HEK293 (cell line): ENCODE measurements around the gene PLEKHA1.

Source experiments
- CTCF ChIA-PET: fragments of 350-600 bp; formaldehyde crosslinking; extraction: SDS; loops from one replicate; lab custom pipeline; 2021; ENCODE audit warnings: antibody characterized with exemption; lab: Yijun Ruan, JAX
- POLR2A ChIA-PET: fragments of 300-600 bp; formaldehyde crosslinking; extraction: SDS; loops from one replicate; lab custom pipeline; 2020; ENCODE audit warnings: antibody characterized with exemption, inconsistent platforms; lab: Yijun Ruan, JAX
- H3K27ac ChIP-seq: fragments of 200-500 bp; sonication (Bioruptor generic); 2 replicates; pipeline ENCODE4 v1.5.1; 2014; ENCODE audit warnings: low read depth, low read length, control low read depth, inconsistent platforms; ENCODE audit errors: extremely low read depth
- H3K36me3 ChIP-seq, 2 experiments: fragments of 200-500 bp in 1 of 2; sonication (Bioruptor generic) in 1 of 2; 1 replicate in 1 of 2; 2 replicates in 1 of 2; pipeline ENCODE4 v1.5.1; 2014 to 2017; ENCODE audit warnings: inconsistent platforms in 2 of 2, low read length in 2 of 2; ENCODE audit not compliant: control insufficient read depth in 2 of 2, insufficient read depth in 1 of 2
- H3K4me1 ChIP-seq: fragments of 200-500 bp; sonication (Bioruptor generic); 2 replicates; pipeline ENCODE4 v1.5.1; 2014; ENCODE audit warnings: mild to moderate bottlenecking, low read length, inconsistent platforms; ENCODE audit not compliant: control insufficient read depth, insufficient read depth
- H3K4me3 ChIP-seq: 2 replicates; pipeline ENCODE4 v1.5.1; 2011; ENCODE audit warnings: low read depth, mild to moderate bottlenecking, control low read depth, low read length, moderate library complexity
- H3K9me3 ChIP-seq: fragments of 200-500 bp; sonication (Bioruptor generic); 2 replicates; pipeline ENCODE4 v1.5.1; 2014; ENCODE audit warnings: low read depth, low read length, inconsistent platforms; ENCODE audit not compliant: control insufficient read depth, insufficient read depth
- BCL11B ChIP-seq: fragments of 450-650 bp; formaldehyde crosslinking; IDR thresholded peaks from 2 replicates; pipeline ENCODE4 v1.5.1; 2016; ENCODE audit warnings: low read depth, missing biosample characterization, missing genetic modification characterization
- FEZF1 ChIP-seq: fragments of 450-650 bp; formaldehyde crosslinking; IDR thresholded peaks from 2 replicates; pipeline ENCODE4 v1.5.1; 2016; ENCODE audit warnings: missing biosample characterization, missing genetic modification characterization
- GFI1B ChIP-seq: fragments of 450-650 bp; formaldehyde crosslinking; IDR thresholded peaks from 2 replicates; pipeline ENCODE4 v1.5.1; 2016; ENCODE audit warnings: missing biosample characterization, missing genetic modification characterization
- KLF17 ChIP-seq: fragments of 450-650 bp; formaldehyde crosslinking; IDR thresholded peaks from 2 replicates; pipeline ENCODE4 v1.5.1; 2016; ENCODE audit warnings: missing biosample characterization, missing genetic modification characterization
- MEIS1 ChIP-seq: sonication (generic); formaldehyde crosslinking; IDR thresholded peaks from 2 replicates; pipeline ENCODE4 v1.8.1; 2022; ENCODE audit warnings: missing genetic modification reagents, mild to moderate bottlenecking, borderline replicate concordance
- PRDM1 ChIP-seq: fragments of 450-650 bp; formaldehyde crosslinking; IDR thresholded peaks from 2 replicates; pipeline ENCODE4; 2016; ENCODE audit warnings: missing biosample characterization, missing genetic modification characterization
- SP2 ChIP-seq: fragments of 450-650 bp; formaldehyde crosslinking; IDR thresholded peaks from 2 replicates; pipeline ENCODE4 v1.5.1; 2016; ENCODE audit warnings: missing biosample characterization, missing genetic modification characterization
- TSHZ1 ChIP-seq: fragments of 450-650 bp; formaldehyde crosslinking; IDR thresholded peaks from 2 replicates; pipeline ENCODE4 v1.5.1; 2016; ENCODE audit warnings: missing biosample characterization, missing genetic modification characterization, borderline replicate concordance
- YY1 ChIP-seq: fragments of 450-650 bp; formaldehyde crosslinking; IDR thresholded peaks from 2 replicates; pipeline ENCODE4 v1.5.1; 2018; ENCODE audit warnings: missing biosample characterization, missing genetic modification characterization
- ZBTB1 ChIP-seq: fragments of 450-650 bp; formaldehyde crosslinking; IDR thresholded peaks from 2 replicates; pipeline ENCODE4 v1.5.1; 2016; ENCODE audit warnings: missing biosample characterization, missing genetic modification characterization
- ZBTB48 ChIP-seq: fragments of 450-650 bp; formaldehyde crosslinking; IDR thresholded peaks from 2 replicates; pipeline ENCODE4 v1.5.1; 2016; ENCODE audit warnings: missing biosample characterization, missing genetic modification characterization
- ZFHX2 ChIP-seq: fragments of 450-650 bp; formaldehyde crosslinking; conservative IDR thresholded peaks from 2 replicates; pipeline ENCODE4 v1.5.1; 2016; ENCODE audit warnings: missing biosample characterization, missing genetic modification characterization
- ZFP3 ChIP-seq: fragments of 450-650 bp; formaldehyde crosslinking; IDR thresholded peaks from 2 replicates; pipeline ENCODE4 v1.5.1; 2016; ENCODE audit warnings: low read depth, missing biosample characterization, missing genetic modification characterization
- ZNF16 ChIP-seq: fragments of 450-650 bp; formaldehyde crosslinking; IDR thresholded peaks from 2 replicates; pipeline ENCODE4 v1.5.1; 2016; ENCODE audit warnings: low read depth, missing biosample characterization, missing genetic modification characterization
- ZNF423 ChIP-seq: fragments of 450-650 bp; formaldehyde crosslinking; IDR thresholded peaks from 2 replicates; pipeline ENCODE4 v1.5.1; 2016; ENCODE audit warnings: missing biosample characterization, missing genetic modification characterization
- ZNF529 ChIP-seq: fragments of 450-650 bp; formaldehyde crosslinking; IDR thresholded peaks from 2 replicates; pipeline ENCODE4 v1.5.1; 2017; ENCODE audit warnings: missing genetic modification characterization, missing biosample characterization; ENCODE audit not compliant: insufficient replicate concordance
- ZNF658 ChIP-seq: fragments of 450-650 bp; formaldehyde crosslinking; IDR thresholded peaks from 2 replicates; pipeline ENCODE4; 2016; ENCODE audit warnings: missing biosample characterization, missing genetic modification characterization
- ZNF830 ChIP-seq: fragments of 450-650 bp; IDR thresholded peaks from 2 replicates; pipeline ENCODE4 v1.5.0; 2018; ENCODE audit warnings: missing biosample characterization, missing genetic modification characterization, low read depth, mild to moderate bottlenecking, moderate library complexity
- ZSCAN18 ChIP-seq: fragments of 450-650 bp; formaldehyde crosslinking; IDR thresholded peaks from 2 replicates; pipeline ENCODE4 v1.5.1; 2016; ENCODE audit warnings: missing biosample characterization, missing genetic modification characterization
- ZXDB ChIP-seq: fragments of 450-650 bp; formaldehyde crosslinking; IDR thresholded peaks from 2 replicates; pipeline ENCODE4 v1.5.1; 2016; ENCODE audit warnings: missing biosample characterization, missing genetic modification characterization
- TF ChIP-seq, protein P1 (sequence below): fragments of 450-650 bp; formaldehyde crosslinking; IDR thresholded peaks from 2 replicates; pipeline ENCODE4 v1.5.1; 2016; ENCODE audit warnings: missing biosample characterization, missing genetic modification characterization
- TF ChIP-seq, protein P2 (sequence below): fragments of 450-650 bp; formaldehyde crosslinking; IDR thresholded peaks from 2 replicates; pipeline ENCODE4 v1.5.1; 2016; ENCODE audit warnings: missing biosample characterization, missing genetic modification characterization
- TF ChIP-seq, protein P3 (sequence below): fragments of 450-650 bp; formaldehyde crosslinking; IDR thresholded peaks from 2 replicates; pipeline ENCODE4 v1.5.1; 2016; ENCODE audit warnings: missing biosample characterization, missing genetic modification characterization
- TF ChIP-seq, protein P4 (sequence below): fragments of 450-650 bp; formaldehyde crosslinking; IDR thresholded peaks from 2 replicates; pipeline ENCODE4 v1.5.1; 2016; ENCODE audit warnings: missing biosample characterization, missing genetic modification characterization

The PLEKHA1 gene

DNA sequence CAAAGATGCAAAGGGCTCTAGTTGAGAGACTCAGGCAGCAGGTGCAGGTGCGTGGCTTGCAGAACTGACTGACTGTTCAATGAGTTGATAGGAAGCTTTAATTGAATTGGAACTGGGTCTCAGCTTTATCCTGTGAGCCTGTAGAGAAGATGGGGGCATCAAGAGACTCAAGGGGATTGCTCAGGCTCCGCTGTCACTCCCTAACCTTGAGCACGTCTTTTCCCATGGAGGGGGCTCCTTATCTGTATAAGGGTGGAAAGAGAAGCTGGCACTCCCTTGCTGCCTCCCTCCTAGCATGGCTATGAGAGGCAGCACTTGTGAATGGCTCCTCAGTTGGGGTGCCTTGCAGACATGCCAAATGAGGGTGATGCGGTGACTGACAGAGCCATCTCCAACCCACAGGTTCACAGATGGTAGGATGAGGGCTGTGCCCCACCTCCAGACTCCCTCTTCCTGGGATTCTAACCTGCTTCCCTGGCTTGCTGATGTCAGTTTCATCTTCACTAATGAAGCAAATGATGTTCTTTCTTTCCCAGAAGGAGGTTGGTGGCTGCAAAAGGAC lies 12.4 kb upstream of the PLEKHA1 start:
- CTCF ChIA-PET: no interaction called here
- no peak overlapping the region for H3K27ac ChIP-seq
- no peaks in the 10 kb centered on the region for H3K4me1 ChIP-seq
- H3K9me3 ChIP-seq: no peaks in the 10 kb centered on the region; the same call in 1 of the 2 replicates
- POLR2A ChIA-PET: no interaction called here
- H3K4me3 ChIP-seq: no peak overlapping the region
- H3K36me3 ChIP-seq: no peaks in the 10 kb centered on the region
- TF ChIP-seq ZBTB48 (tag by site-specific recombination): no peak
- TF ChIP-seq ZNF16: no peak
- TF ChIP-seq ZNF423: no peak
- no peak for TF ChIP-seq ZXDB (tag by site-specific recombination)
- no peak for TF ChIP-seq ZNF658 (tag by site-specific recombination)
- TF ChIP-seq, protein P1, sequence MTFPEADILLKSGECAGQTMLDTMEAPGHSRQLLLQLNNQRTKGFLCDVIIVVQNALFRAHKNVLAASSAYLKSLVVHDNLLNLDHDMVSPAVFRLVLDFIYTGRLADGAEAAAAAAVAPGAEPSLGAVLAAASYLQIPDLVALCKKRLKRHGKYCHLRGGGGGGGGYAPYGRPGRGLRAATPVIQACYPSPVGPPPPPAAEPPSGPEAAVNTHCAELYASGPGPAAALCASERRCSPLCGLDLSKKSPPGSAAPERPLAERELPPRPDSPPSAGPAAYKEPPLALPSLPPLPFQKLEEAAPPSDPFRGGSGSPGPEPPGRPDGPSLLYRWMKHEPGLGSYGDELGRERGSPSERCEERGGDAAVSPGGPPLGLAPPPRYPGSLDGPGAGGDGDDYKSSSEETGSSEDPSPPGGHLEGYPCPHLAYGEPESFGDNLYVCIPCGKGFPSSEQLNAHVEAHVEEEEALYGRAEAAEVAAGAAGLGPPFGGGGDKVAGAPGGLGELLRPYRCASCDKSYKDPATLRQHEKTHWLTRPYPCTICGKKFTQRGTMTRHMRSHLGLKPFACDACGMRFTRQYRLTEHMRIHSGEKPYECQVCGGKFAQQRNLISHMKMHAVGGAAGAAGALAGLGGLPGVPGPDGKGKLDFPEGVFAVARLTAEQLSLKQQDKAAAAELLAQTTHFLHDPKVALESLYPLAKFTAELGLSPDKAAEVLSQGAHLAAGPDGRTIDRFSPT (tag by site-specific recombination): no peak
- no peak for TF ChIP-seq BCL11B (tag by site-specific recombination)
- no peak for TF ChIP-seq FEZF1 (tag by site-specific recombination)
- no peak for TF ChIP-seq ZBTB1 (tag by site-specific recombination)
- TF ChIP-seq ZNF830: no peak
- TF ChIP-seq, protein P2, sequence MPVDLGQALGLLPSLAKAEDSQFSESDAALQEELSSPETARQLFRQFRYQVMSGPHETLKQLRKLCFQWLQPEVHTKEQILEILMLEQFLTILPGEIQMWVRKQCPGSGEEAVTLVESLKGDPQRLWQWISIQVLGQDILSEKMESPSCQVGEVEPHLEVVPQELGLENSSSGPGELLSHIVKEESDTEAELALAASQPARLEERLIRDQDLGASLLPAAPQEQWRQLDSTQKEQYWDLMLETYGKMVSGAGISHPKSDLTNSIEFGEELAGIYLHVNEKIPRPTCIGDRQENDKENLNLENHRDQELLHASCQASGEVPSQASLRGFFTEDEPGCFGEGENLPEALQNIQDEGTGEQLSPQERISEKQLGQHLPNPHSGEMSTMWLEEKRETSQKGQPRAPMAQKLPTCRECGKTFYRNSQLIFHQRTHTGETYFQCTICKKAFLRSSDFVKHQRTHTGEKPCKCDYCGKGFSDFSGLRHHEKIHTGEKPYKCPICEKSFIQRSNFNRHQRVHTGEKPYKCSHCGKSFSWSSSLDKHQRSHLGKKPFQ (tag by site-specific recombination): no peak
- no peak for TF ChIP-seq SP2
- TF ChIP-seq, protein P3, sequence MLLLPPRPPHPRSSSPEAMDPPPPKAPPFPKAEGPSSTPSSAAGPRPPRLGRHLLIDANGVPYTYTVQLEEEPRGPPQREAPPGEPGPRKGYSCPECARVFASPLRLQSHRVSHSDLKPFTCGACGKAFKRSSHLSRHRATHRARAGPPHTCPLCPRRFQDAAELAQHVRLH (tag by site-specific recombination): no peak

DNA sequence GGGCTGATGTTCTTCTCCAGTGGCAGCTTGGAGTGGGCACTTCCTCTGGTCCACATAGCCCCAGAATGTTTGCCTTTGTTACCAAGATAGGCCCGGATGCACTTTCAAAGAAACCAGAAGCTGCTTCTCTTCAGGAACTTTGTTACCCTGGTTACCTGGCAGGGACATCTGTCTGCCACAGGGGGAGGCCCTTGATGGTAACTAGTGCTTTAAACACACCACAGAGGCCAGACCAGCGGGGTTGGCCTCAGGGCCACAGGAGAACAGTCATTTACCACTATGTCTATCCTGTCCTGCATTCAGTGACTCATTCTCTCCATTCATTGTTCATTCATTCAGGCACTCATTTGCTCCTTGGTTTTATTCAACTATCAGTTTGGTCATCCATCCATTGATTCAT lies 11.9 kb upstream of the PLEKHA1 start:
- Histone ChIP-seq H3K4me1 (no peaks in the 10 kb centered on the region), H3K36me3 (no peaks in the 10 kb centered on the region), H3K9me3 (no peaks in the 10 kb centered on the region; the same call in 1 of the 2 replicates), H3K4me3 (no peak overlapping the region), H3K27ac (no peak overlapping the region)
- CTCF ChIA-PET: no interaction called here
- POLR2A ChIA-PET: no interaction called here
- TF ChIP-seq YY1 (tag by site-specific recombination) (no peak), ZSCAN18 (no peak), GFI1B (tag by site-specific recombination) (no peak), ZFP3 (tag by site-specific recombination) (no peak), MEIS1 (CRISPR knock-in tag) (no peak), KLF17 (tag by site-specific recombination) (no peak), PRDM1 (no peak), ZNF529 (tag by site-specific recombination) (no peak), ZFHX2 (no peak), TSHZ1 (tag by site-specific recombination) (no peak)
- TF ChIP-seq, protein P4, sequence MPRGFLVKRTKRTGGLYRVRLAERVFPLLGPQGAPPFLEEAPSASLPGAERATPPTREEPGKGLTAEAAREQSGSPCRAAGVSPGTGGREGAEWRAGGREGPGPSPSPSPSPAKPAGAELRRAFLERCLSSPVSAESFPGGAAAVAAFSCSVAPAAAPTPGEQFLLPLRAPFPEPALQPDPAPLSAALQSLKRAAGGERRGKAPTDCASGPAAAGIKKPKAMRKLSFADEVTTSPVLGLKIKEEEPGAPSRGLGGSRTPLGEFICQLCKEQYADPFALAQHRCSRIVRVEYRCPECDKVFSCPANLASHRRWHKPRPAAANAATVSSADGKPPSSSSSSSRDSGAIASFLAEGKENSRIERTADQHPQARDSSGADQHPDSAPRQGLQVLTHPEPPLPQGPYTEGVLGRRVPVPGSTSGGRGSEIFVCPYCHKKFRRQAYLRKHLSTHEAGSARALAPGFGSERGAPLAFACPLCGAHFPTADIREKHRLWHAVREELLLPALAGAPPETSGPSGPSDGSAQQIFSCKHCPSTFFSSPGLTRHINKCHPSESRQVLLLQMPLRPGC (tag by site-specific recombination): no peak
